HG03108 (cell line): ENCODE measurements around the gene EXOC6B.

Experiments
- ATAC-seq: cut with Tn5 transposase; IDR thresholded peaks from one replicate; pipeline ENCODE4 v1.9.1; 2021; ENCODE audit warnings: moderate library complexity; ENCODE audit not compliant: unreplicated experiment

EXOC6B gene

DNA sequence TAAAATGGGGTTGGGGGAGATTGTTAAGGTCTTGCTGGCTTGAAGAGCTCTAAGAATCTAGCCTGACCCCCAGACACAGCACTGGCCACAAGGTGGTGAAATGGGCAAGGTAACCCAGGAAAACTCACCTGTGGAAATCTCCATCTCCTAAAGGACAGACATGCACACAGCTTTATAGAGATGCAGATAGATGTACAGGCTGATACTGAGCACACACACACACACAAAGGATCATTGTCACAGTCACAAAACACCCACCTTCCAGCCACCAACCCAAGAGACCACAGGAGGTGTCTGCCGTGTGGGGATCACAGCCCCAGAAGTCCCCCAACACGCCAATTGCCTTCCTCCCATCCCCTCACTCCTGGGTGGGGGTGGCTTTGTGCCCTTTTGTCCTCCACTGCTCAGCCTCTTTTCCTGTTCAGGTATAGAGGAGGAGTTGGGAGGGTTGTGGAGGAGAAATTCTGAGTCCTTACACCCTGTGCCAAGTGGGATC, 674.9 kb downstream of the EXOC6B start:
- ATAC-seq: no peak

DNA sequence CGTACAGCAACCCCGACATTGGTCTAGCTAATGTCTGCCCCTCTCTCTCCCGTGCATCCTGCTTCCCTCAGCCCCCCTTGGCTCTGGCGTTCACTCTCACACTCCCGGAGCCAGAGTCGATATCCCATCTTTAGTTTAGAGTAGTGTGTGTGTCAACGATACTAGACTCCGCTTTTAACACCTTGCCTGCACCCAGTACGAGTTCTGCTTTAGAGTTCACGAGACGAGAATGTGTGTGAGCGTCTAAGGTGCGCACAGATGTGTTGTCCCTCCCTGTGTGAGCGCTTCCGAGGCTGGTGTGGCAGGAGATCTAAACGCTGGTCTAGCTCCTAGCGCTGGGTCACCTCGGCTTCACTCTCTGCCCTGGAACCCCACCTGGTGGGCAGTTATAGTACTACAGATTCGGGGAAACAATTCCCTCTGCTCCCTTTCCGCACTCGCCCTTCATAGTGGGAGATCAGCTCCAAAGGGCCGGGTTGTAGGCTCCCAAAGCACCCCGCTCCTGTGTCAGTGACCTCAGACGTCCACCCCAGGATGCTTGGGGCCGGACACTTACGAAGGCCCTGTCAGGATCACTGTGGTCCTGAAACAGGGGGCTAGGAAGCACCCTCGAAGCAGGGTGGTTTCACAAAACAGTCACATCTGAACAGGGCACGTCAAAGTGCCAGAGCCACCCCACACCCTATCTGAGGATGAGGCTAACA, 675.5 kb downstream of the EXOC6B start:
- no peak for ATAC-seq

DNA sequence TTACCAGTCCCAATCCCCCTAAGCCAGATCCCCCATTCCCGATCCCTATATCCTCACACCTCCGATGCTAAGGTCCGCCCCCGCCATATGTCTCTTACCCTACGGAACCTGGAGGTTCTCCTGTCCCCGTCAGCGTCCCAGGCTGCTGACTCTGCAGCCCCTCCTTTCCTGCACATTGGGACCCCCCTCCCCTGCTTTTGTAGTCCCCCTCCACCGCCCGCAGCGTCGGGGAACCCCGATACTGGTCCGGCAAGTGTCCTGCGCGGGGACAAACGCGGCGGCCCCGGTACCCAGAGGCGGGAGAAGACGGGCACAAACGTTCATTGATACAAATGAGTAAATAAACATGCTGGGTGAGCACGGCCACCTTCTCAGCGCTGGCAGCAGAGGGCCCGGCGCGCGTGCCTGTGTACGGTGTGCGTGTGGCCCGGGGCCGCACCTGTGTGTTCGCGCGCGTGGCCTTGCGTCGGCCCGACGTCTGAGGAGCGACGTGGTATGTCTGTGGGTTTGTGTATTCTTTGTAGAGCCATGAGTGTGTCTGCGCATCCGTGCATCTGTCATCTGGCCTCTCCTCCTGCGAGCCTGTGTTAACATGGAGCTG, 676.2 kb downstream of the EXOC6B start:
- no peak for ATAC-seq

DNA sequence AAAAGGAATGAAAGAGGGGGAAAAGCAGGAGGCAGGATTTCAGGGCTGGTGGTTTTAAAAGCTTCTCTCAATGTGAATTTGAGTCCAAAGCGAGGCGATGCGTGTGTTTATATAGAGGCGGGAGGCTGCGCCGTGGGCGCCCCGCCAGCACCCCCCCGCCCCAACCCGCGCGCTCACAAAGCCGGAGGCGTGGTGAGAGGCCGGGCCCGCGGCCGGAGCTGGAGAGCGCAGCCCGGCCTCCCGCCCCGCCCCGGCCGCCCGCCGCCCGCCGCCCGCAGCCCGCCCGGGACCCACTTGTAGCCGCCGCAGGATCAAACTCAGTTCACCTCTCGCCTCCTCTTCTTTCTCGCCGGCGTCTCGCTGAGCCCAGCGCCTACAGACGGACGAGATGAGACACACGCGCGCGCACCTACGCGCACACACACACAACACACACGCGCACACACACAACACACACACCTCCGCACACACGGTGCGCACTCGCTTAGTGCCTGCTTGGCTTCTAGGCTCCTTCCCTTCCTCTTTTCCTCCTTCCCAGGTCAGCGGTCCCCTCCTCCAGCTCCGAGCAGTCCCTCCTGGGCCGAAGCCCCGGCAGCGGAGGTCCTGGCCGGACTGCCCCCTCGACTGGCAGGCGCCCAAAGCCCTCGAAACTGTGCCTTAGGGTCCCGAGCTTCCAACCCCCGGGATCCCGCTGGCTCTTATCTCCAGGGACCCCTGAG, 676.8 kb downstream of the EXOC6B start:
- ATAC-seq: no peak

DNA sequence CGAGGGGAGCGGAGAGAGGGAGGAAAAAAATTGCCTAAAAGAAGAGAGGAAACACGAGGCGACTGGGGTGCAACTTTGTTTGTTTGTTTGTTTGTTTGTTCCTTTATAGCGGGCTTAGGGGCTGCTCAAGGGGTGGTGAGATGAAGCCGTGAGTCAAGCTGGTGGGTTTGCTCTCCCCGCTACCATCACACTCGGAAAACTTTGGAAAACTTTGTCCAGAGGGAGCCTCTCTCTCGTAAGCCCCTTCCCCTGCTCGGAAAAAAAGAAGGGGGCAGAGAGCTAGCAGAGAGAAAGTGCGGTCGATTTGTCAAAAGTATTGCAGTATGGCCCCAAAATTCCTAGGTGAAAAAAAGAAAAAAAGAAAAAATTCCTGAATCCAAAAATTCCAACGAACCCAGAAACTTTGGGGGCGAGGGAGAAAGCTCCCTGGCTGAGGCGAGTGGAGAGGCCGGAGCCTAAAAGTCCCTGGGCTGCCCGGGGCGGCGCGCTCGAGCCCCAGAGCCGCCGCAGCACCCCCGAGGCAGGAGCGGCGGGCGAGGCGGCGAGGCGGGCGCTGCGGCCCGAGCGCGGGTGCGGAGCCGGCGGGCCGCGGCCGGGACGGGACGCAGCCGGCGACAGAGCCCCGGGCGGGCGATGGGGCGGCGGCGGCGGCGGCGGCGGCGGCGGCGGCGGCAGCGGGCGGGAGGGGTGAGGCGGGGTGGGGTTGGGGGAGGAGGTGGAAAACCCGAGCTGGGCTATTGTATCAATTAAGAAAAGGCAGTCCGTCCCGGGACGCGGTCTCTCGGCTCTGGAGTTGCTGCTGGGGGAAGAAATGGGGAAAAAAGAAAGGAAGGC, 677.6 kb downstream of the EXOC6B start:
- no peak for ATAC-seq

DNA sequence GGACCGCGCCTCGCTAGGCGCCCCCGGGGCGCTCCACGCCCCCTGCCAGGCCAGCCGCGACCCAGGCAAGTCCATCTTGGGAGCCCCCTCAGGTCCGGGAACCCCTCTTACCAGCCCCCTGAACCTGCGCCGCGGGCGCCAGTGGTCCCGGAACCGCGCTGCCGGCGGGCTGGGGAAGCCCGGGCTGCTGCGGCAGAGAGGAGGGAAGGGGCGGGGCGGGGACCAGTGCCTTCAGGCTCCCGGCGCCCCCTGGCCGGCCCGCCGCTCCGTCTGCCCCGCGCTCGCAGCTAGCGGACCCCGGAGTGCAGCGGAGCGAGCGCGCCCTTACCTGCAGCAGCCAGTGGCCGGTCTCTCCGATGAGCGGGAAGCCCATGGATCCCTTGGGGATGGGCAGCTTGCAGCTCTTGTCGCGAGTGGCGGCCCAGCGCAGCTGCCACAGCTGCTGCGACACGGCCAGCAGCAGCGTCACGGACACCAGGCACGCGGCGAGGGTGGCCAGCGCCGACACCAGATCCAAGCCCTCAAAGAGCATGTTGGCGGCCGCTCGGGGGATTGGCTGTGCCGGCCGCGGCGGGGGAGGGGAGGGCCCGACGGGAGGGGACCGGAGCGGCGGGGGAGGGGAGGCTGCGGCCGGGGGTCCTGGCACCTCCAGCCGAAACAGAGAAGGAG, 678.4 kb downstream of the EXOC6B start, which contains the start of gene CYP26B1:
TSS of gene CYP26B1 (minus strand) at position 560 of the 669 bp plus-strand sequence. CDS start at position 532, 28 bp downstream.
- no peak for ATAC-seq

DNA sequence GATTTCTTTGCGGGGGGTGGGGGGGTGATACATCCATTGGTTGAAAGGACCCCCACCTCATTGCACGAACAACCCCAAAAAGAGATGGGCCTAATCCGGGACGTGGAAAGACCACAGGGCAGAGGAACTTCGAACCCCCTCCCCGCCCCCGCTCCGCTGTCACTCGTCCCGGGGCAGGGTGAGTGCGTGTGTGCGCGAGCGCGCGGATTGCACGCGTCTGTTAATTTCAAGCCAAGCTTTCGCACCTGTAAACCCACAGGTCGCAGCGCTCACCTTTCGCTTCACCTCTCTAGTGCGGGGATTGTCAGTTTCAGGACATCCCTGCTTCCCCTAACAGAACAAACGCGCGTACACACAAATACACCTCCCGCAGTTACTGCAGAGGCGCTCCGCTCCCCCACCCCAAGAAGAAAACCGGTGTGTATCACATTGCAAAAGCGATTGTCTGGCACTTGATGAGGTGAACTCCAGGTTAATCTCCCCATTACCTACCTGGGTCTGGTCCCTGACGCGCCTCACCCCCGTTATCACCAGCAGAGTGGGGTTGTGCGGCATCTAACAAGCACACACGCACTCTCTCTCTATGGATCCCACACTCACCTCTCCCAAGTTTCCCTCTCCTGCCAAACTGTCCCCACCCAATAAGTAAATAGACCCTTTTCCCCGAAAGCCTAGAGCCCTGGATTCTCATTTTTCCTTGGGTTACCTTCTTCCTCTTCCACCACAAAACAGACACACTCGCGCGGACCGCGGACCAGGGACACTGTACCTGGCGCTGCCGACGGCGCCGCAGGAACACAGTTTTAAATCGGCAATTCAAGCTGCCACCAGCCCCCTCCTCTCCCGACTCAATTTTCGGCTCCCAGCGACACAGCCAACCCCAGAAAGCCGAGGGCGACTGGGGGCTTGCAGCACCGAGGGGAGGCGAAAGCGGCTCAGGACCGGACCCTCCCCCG, 679.2 kb downstream of the EXOC6B start:
- no peak for ATAC-seq

DNA sequence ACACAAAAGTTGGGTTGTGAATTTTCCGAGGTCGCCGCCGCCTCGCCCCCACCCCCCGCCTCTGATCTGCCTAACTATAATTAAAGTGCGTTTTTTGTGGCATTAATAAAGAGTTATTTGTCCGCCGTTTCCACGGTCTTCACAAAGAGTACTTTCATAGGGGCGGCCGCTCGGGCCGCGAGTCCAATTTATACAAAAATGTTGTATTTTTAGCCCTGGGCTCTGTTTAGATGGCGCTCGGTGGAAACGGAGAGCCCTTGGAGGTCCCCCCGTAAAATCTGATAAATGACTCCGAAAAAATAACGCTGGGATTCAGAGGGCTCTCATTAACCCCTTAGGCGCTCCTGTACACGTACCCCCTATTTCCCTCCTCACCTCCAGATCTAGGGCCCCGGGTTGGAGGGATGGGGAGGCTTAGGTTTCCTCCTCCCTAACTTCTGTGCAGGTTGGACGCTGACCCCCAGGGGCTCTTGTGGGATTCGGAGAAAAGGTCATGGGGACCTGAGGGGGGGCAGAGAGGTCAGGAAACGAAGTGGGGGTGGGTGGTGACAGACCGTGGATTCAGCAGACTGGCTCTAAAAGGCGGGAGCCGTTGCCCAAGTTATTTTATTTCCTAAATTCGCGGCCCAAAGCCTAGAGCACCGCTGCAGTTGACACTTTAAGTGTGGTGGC, 680.0 kb downstream of the EXOC6B start:
- no peak for ATAC-seq

DNA sequence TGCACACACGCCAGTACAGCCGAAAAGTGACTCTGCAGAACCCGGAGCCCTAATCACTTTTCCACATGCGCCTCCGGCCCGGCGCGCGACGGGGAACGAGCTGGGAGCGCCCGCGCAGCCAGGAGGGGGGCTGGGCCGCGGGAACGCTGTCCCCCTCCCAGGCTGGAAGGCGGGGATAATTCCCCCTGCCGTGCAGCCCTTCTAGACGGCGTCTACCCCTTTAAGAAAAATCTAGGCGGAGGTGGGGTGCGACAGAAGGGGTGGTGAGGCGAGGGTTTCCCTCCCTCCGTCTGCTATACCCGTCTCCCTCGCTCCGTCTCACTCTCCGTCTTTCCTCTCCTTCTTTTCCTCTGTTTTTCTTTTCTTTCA, 680.6 kb downstream of the EXOC6B start:
- no peak for ATAC-seq

DNA sequence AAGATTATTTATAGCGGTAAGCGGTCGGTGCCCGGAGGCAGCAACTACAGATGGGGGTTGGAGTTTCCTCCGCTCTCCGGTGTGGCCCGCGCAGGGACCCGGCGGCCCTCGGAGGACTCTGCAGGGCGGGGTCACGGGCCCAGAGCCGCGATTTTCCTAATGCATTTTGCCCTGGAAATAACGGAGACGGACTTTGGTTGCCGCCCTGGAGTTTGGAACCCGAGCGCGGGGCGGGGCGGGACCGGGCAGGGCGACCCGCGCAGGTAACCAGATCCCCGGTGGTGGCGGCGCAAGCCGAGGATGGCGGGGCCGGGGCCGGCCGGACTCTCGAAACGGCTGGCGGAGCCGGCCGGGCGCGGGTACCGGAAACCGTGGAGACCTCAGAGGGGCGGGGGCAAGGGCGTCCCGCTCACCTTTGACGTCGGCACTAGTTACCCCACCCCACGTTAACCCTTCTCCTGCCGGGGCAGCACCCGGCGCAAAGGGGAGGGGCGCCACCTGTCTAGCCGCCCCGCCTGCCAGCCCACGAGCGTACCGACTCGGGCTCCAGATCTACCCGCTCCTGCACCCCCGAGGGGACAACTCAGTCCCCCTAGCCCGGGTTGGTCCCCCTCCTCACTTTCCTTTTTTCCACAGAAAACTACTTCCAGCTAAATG, 681.1 kb downstream of the EXOC6B start:
- no peak for ATAC-seq

DNA sequence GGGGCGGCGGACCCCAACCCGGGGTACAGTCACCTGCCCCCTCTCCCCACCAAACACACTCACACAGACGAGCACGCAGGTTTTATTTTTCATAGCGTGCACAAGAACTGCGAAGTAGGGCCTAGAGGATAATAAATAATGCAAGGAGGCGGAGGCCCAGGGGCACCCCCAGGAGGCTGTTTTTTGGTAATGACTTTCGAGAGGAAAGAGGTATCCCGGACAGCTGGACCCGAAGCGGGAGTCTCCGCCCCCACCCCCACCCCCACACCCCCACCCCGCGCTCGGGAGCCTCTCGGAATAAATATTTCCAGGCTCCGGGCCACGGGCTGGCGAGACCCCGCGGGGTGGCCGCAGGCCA, 681.6 kb downstream of the EXOC6B start:
- ATAC-seq: no peak

DNA sequence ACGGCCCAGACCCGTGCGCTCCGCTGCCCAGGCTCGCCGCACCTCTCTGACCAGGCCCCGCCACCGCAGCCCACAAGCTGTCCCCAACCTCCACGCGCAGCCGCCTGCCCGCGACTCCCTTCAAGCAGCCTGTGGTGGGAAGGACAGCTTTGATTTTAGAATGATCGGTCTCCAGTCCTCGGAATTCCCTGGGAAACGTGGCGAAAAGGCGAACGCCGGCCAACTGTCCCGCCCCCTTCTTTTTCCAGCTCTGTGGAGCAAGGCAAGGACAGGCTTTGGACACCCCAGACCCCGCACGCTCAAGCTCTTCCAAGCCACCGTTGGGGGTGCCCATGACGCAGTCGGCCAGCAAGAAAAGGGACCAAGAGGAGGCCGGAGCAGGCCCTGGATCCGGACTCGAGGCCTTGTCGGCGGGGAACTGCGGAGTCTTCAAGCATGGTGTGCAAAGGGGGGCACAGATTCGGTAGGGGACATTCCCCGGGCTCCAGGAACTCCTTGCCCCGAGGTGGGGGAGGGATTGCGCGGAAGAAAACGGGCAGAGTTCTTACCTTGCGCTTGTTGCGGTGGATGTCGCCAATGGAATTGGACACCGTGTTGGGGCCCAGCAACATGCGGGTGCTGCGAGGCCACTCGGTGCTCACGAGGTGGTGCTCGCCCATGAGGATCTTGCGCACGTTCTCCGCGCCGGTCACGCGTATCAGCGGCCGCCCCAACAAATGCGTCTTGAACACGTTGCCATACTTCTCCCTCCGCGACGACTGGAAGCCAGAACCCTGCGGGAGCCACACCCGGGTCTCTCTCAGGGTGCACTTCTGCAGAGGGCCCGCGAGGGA, 682.2 kb downstream of the EXOC6B start:
- no peak for ATAC-seq

DNA sequence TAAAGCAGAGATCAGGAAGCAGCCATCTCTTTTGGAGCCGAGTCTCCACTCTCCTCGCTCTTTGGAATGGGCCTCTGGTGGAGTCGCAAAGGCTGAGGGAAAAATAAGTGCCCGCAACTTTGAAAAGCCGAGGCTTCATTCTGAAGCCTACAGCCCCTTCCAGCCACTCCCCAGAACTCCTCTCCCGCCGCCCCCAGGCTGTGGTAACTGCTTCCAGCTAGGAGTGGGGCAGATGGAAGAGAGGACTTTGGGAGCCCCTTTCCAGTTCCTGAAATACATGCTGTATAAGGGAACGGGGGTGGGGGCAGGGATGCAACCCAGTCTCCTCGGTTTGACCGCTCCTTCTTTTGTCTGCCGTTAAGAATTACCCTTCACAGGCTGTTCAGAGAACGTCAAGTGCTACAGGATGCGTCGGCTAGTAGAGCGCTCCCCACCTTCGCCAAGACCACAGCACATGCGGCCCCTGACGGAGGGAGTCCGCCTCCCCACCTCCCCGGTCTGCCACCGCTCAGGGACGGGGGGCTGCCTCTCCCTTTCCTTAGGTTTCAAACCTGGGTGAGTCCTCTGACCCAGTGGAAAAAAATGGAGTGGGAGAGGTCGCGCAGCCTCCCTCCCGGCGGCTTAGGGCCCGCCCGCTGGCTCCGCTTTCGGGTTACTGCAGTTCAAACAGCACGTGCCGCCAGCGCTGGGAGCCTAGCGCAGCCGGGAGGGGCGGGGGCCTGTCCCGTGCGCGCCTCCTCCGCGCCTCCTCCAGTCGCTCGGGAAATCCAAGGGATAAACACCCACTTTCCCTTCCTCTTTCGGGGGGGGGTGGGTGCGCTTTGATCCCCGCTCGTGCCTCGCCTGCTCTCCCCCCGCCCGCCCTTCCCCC, 683.0 kb downstream of the EXOC6B start:
- ATAC-seq: no peak

DNA sequence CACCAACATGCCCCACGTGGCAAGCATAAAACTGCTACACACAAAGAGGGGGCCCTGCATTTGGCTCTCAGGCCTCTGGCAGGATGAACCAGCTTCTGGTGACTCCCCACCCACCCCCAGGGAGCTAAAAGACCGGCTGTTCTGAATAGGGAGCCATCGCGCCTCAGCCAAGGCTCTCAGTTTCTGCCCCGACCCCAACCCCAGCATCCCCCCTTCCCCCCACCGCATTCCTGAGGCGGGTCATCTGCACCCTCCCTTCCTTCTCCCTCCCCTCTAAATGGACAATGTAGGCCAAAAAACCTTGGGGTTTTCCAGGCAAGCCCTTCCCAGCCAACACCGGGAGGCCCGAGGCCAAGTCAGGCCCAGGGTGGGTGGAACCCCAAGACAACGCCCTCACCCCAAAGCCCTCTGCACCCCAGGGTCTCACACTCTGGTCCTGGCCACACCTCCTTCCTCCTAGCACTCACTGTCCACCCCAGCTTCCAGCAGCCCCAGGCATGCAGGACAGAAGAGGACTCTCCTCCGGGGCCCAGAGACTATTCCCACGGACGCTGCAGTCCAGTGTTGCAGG, 683.9 kb downstream of the EXOC6B start:
- ATAC-seq: no peak

DNA sequence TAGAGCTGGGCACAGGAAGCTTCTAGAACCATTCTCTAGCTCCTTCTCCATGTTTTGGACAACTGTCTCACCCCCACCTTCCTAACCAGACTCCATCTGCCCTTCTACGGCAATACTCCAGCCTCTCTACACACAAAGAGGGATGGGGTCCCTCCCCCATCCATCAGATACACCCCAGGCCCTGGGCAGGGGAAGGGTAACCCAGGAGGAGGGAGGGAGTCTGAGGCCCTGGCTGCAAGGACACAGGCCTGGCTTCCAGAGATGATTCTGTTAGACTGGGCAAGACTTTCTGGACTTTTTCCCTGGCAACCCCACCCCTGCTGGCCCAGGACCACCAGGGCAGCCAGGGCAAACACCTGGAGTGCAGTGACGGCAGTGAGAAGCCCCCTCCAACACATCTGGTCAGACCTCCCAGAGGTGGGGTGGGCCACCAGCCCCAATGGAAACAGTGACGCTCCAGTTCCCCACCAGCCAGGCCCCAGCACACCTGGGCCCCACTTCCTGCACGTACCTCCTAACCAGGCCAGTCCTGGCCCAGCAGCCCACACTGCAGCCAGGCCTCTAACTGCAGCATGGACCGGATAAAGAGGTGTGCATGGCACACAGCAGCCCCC, 684.7 kb downstream of the EXOC6B start:
- no peak for ATAC-seq

DNA sequence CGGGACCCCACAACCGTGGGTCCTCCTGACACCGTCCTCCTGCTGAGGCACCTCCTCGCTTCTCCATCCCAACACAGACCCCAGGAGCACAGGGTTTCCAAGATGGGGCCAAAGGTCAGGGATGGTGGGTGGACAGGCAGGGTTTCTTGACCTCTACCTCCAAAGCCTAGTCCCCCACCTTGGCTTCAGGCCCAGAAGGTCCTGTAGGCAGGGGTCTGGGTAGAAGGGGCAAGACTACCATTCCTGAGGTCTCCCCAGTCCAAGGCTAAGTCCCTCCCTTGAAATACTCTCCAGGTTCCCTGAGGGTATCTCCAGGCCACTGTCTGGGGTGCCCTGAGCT, 685.2 kb downstream of the EXOC6B start:
- no peak for ATAC-seq
